Smooth muscle cell (in vitro differentiated cells): ENCODE measurements around the gene THBS1. TPM values are rescaled to one million over a fixed set of nuclear protein-coding genes. Genes with fewer than 3 reads are reported as not detected.

ENCODE experiments used
- DNase-seq: peaks from one replicate; lab custom pipeline; 2025; ENCODE audit not compliant: unreplicated experiment; lab: John Stamatoyannopoulos, UW
- H2AFZ ChIP-seq: fragments of 200-600 bp; sonication (generic); 2 replicates; pipeline ENCODE4 v1.6.0; 2016; ENCODE audit warnings: antibody characterized with exemption, low read depth, mild to moderate bottlenecking
- H3F3A ChIP-seq: fragments of 200-600 bp; sonication (generic); 2 replicates; pipeline ENCODE4 v1.6.0; 2017; ENCODE audit warnings: antibody characterized with exemption, low read depth
- H3K27ac ChIP-seq: fragments of 200-600 bp; sonication (generic); 2 replicates; pipeline ENCODE4 v1.5.1; 2016; ENCODE audit warnings: low read depth, mild to moderate bottlenecking
- H3K27me3 ChIP-seq: fragments of 200-600 bp; sonication (generic); 2 replicates; pipeline ENCODE4 v1.6.1; 2016; ENCODE audit warnings: low read depth, mild to moderate bottlenecking
- H3K36me3 ChIP-seq: fragments of 200-600 bp; sonication (generic); 2 replicates; pipeline ENCODE4 v1.5.1; 2016; ENCODE audit warnings: low read depth
- H3K4me1 ChIP-seq: fragments of 200-600 bp; sonication (generic); 2 replicates; pipeline ENCODE4 v1.5.1; 2016; ENCODE audit warnings: low read depth
- H3K4me2 ChIP-seq: fragments of 200-600 bp; sonication (generic); 2 replicates; pipeline ENCODE4 v1.6.0; 2016; ENCODE audit warnings: mild to moderate bottlenecking
- H3K4me3 ChIP-seq: fragments of 200-600 bp; sonication (generic); 2 replicates; pipeline ENCODE4 v1.5.1; 2016; ENCODE audit warnings: mild to moderate bottlenecking
- H3K79me2 ChIP-seq: fragments of 200-600 bp; sonication (generic); 2 replicates; pipeline ENCODE4 v1.6.0; 2016; ENCODE audit warnings: low read depth, mild to moderate bottlenecking
- H3K9ac ChIP-seq: fragments of 200-600 bp; sonication (generic); 2 replicates; pipeline ENCODE4 v1.6.0; 2016; ENCODE audit warnings: low read depth
- H3K9me3 ChIP-seq: fragments of 200-600 bp; sonication (generic); replicated peaks from 2 replicates; pipeline ENCODE4 v1.5.1; 2016; ENCODE audit warnings: low read depth
- H4K20me1 ChIP-seq: fragments of 200-600 bp; sonication (generic); 2 replicates; pipeline ENCODE4 v1.6.0; 2016; ENCODE audit warnings: low read depth
- WGBS: methylation state at CpG from one replicate; pipeline ENCODE4 v1.1.7; 2016; ENCODE audit warnings: low lambda C conversion rate; 5-methylcytosine and 5-hydroxymethylcytosine counted together
- polyA plus RNA-seq: library from polyadenylated mRNA; unstranded; fragments of >200 nt; fragmentation: Nextera tagmentation; extraction: Ambion mirVana; gene quantifications from 2 replicates; pipeline ENCODE4 v1.2.1, GENCODE V29; 2016
- total RNA-seq: library from RNA; depleted of rRNA; stranded (reverse); fragments of >200 nt; gene quantifications from 2 replicates; pipeline ENCODE4 v1.2.3, GENCODE V29; 2014
- TF ChIP-seq, protein P1 (sequence below): fragments of 200-600 bp; sonication (generic); IDR thresholded peaks from 2 replicates; pipeline ENCODE4 v1.5.1; 2017; ENCODE audit warnings: borderline replicate concordance, mild to moderate bottlenecking, antibody characterized with exemption; ENCODE audit not compliant: insufficient read depth, poor library complexity, severe bottlenecking

The THBS1 gene
- total and polyA plus RNA-seq, 2 experiments from 2014 or later = 203 to 648 TPM

DNA sequence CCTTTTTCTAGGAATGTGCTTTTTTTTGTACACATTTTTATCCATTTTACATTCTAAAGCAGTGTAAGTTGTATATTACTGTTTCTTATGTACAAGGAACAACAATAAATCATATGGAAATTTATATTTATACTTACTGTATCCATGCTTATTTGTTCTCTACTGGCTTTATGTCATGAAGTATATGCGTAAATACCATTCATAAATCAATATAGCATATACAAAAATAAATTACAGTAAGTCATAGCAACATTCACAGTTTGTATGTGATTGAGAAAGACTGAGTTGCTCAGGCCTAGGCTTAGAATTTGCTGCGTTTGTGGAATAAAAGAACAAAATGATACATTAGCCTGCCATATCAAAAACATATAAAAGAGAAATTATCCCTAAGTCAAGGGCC is 16.5 kb downstream of the THBS1 start:
- Histone ChIP-seq H3K9ac (no peak overlapping the region), H3K27me3 (no peaks in the 10 kb centered on the region), H3K27ac (peak overlapping the region; percentile 51), H3K36me3 (peaks cover 33% of the 10 kb centered on the region), H3K4me2 (no peak overlapping the region), H3K9me3 (no peaks in the 10 kb centered on the region), H3F3A (peaks cover 54% of the 10 kb centered on the region), H3K4me1 (peaks cover 4% of the 10 kb centered on the region), H4K20me1 (peaks cover 46% of the 10 kb centered on the region), H3K79me2 (no peaks in the 10 kb centered on the region), H3K4me3 (no peak overlapping the region), H2AFZ (no peak overlapping the region)
- 94% methylated on average over 2 of the region's 2 CpGs for WGBS
- TF ChIP-seq, protein P1, sequence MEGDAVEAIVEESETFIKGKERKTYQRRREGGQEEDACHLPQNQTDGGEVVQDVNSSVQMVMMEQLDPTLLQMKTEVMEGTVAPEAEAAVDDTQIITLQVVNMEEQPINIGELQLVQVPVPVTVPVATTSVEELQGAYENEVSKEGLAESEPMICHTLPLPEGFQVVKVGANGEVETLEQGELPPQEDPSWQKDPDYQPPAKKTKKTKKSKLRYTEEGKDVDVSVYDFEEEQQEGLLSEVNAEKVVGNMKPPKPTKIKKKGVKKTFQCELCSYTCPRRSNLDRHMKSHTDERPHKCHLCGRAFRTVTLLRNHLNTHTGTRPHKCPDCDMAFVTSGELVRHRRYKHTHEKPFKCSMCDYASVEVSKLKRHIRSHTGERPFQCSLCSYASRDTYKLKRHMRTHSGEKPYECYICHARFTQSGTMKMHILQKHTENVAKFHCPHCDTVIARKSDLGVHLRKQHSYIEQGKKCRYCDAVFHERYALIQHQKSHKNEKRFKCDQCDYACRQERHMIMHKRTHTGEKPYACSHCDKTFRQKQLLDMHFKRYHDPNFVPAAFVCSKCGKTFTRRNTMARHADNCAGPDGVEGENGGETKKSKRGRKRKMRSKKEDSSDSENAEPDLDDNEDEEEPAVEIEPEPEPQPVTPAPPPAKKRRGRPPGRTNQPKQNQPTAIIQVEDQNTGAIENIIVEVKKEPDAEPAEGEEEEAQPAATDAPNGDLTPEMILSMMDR = no peak
- no peak for DNase-seq

DNA sequence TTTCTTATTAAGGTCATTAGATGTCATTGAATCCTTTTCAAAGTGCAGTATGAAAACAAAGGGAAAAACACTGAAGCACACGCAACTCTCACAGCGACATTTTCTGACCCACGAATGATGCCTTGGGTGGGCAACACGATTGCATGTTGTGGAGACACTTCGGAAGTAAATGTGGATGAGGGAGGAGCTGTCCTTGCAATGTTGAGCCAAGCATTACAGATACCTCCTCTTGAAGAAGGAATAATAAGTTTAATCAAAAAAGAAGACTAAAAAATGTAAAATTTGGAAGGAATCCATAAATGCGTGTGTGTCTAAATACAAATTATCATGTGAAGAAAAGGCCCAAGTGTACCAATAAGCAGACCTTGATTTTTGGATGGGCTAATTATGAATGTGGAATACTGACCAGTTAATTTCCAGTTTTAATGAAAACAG is 16.9 kb downstream of the THBS1 start:
- WGBS = 94% methylated on average over 6 of the region's 6 CpGs
- no peaks in the 10 kb centered on the region for H3K9me3 ChIP-seq
- H3K27me3 ChIP-seq = no peaks in the 10 kb centered on the region
- H3K4me1 ChIP-seq = peaks cover 4% of the 10 kb centered on the region
- H3K27ac ChIP-seq = peak overlapping the region; percentile 51
- H3F3A ChIP-seq = peaks cover 49% of the 10 kb centered on the region
- peaks cover 42% of the 10 kb centered on the region for H4K20me1 ChIP-seq
- no peak for DNase-seq
- no peak overlapping the region for H3K4me3 ChIP-seq
- H3K9ac ChIP-seq = no peak overlapping the region
- H3K4me2 ChIP-seq = no peak overlapping the region
- H2AFZ ChIP-seq = no peak overlapping the region
- TF ChIP-seq, protein P1 = no peak
- H3K36me3 ChIP-seq = peaks cover 32% of the 10 kb centered on the region
- no peaks in the 10 kb centered on the region for H3K79me2 ChIP-seq

DNA sequence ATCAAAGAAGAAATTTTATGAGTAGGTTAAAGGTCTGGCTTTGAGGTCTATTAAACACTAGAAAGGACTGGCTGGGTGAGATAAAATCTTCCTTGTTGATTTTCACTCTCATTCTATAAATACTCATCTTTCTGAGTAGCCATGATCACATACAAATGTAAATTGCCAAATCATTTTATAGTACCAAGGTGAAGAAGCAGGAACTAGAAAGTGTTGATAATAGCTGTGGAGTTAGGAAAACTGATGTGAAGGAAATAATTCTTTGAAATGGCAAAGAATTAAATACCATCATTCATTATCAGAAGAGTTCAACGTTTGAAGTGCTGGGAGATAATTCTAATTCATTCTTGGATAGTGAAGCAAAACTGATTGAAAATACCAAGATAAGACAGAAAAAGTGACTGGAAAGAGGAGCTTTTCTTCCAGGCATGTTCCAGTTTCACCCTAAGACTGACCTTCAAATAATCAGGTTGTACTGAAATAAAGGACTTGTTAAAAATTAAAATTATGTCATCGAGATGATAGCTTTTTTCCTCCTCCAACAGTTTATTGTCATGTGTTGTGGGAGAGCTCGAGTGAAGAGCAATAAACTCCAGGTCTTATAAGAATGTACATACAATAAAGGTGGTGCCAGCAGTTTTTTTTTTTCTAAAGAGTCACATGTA is 17.4 kb downstream of the THBS1 start:
- TF ChIP-seq, protein P1 = no peak
- H4K20me1 ChIP-seq = peaks cover 36% of the 10 kb centered on the region
- no peaks in the 10 kb centered on the region for H3K79me2 ChIP-seq
- H3K27me3 ChIP-seq = no peaks in the 10 kb centered on the region
- no peak overlapping the region for H2AFZ ChIP-seq
- H3F3A ChIP-seq = peaks cover 45% of the 10 kb centered on the region
- no peaks in the 10 kb centered on the region for H3K9me3 ChIP-seq
- DNase-seq = no peak
- no peak overlapping the region for H3K4me3 ChIP-seq
- WGBS = 53% methylated on average over 3 of the region's 3 CpGs
- no peak overlapping the region for H3K9ac ChIP-seq
- no peak overlapping the region for H3K4me2 ChIP-seq
- peaks cover 27% of the 10 kb centered on the region for H3K36me3 ChIP-seq
- H3K4me1 ChIP-seq = peaks cover 4% of the 10 kb centered on the region
- peak overlapping the region; percentile 27 for H3K27ac ChIP-seq
